IgD-negative memory B cell (primary cell): ENCODE measurements around the gene NUP153. TPM values are rescaled to one million over a fixed set of nuclear protein-coding genes. Genes with fewer than 3 reads are reported as not detected.
"Not testable (repeated sequence)": the region's sequence is repeated elsewhere in the genome, so short reads cannot be mapped to it uniquely, and the experiment has no call there.

Source experiments
- H3K27ac Mint-ChIP-seq, 3 donors: one replicate each; pipeline ENCODE4 v1.8.0; 2020 to 2022; ENCODE audit warnings: mild to moderate bottlenecking in 3 of 3, mixed read lengths in 3 of 3, moderate library complexity in 1 of 3
- H3K27me3 Mint-ChIP-seq: one replicate; pipeline ENCODE4 v1.8.0; 2021; ENCODE audit warnings: mixed read lengths
- H3K36me3 Mint-ChIP-seq: one replicate; pipeline ENCODE4 v1.8.0; 2020; ENCODE audit warnings: mild to moderate bottlenecking, mixed read lengths
- H3K4me1 Mint-ChIP-seq, 3 donors: one replicate each; pipeline ENCODE4 v1.8.0; 2020 to 2022; ENCODE audit warnings: mixed read lengths in 3 of 3, mild to moderate bottlenecking in 1 of 3
- H3K4me3 Mint-ChIP-seq, 4 donors: one replicate each; pipeline ENCODE4 v1.8.0; 2020 to 2022; ENCODE audit warnings: mild to moderate bottlenecking in 4 of 4, mixed read lengths in 4 of 4, moderate library complexity in 3 of 4
- H3K9me3 Mint-ChIP-seq, 3 donors: one replicate each; pipeline ENCODE4 v1.8.0; 2020 to 2021; ENCODE audit warnings: mixed read lengths in 3 of 3, mild to moderate bottlenecking in 1 of 3
- polyA plus RNA-seq: library from polyadenylated mRNA; unstranded; fragments of 300-500 nt; fragmentation: Illumina TruSeq; gene quantifications from one replicate; pipeline ENCODE4 v1.2.3, GENCODE V29; 2021

NUP153 gene
- polyA plus RNA-seq, 1 donor from 2014 or later, result 6.8 TPM

- not testable (repeated sequence) for H3K36me3 Mint-ChIP-seq
Measured at GRCh38 chr6:17586623-17587022, 120.1 kb downstream of the NUP153 start.

GRCh38 chr6:17585766-17586490 is 120.8 kb downstream of the NUP153 start:
- Mint-ChIP-seq H3K4me3 (no peak overlapping the region), H3K36me3 (no peaks in the 10 kb centered on the region), H3K27ac (no peak overlapping the region), H3K9me3 (peaks cover 0 to 1% (median 0%) of the 10 kb centered on the region in 3 donors), H3K27me3 (peaks cover 11% of the 10 kb centered on the region), H3K4me1 (peaks cover 0 to 3% (median 0%) of the 10 kb centered on the region in 3 donors)

More at GRCh38 chr6:17586623-17587022, 120.1 kb downstream of the NUP153 start:
- not testable (repeated sequence) for H3K27me3 Mint-ChIP-seq, H3K4me1 Mint-ChIP-seq, H3K9me3 Mint-ChIP-seq, H3K4me3 Mint-ChIP-seq, H3K27ac Mint-ChIP-seq

GRCh38 chr6:17584241-17584803 is 122.4 kb downstream of the NUP153 start:
- Mint-ChIP-seq H3K4me1 (peaks cover 0 to 3% (median 0%) of the 10 kb centered on the region in 3 donors), H3K4me3 (no peak overlapping the region), H3K27me3 (peaks cover 11% of the 10 kb centered on the region), H3K36me3 (no peaks in the 10 kb centered on the region), H3K9me3 (peaks cover 0 to 1% (median 0%) of the 10 kb centered on the region in 3 donors), H3K27ac (no peak overlapping the region)

- no peak overlapping the region for H3K27ac Mint-ChIP-seq
- no peak overlapping the region for H3K4me3 Mint-ChIP-seq
Measured at GRCh38 chr6:17583811-17584210, 122.9 kb downstream of the NUP153 start.

GRCh38 chr6:17581282-17581681 is 125.4 kb downstream of the NUP153 start:
- peaks cover 8 to 12% (median 9%) of the 10 kb centered on the region in 3 donors for H3K9me3 Mint-ChIP-seq
- not testable (repeated sequence) for H3K27ac Mint-ChIP-seq, H3K27me3 Mint-ChIP-seq, H3K36me3 Mint-ChIP-seq, H3K4me1 Mint-ChIP-seq
- peak overlapping the region; percentile 12 to 74 (median 44) for H3K4me3 Mint-ChIP-seq

More at GRCh38 chr6:17583811-17584210, 122.9 kb downstream of the NUP153 start:
- peaks cover 9% of the 10 kb centered on the region for H3K27me3 Mint-ChIP-seq
- peaks cover 0 to 1% (median 0%) of the 10 kb centered on the region in 3 donors for H3K9me3 Mint-ChIP-seq
- peaks cover 0 to 3% (median 0%) of the 10 kb centered on the region in 3 donors for H3K4me1 Mint-ChIP-seq
- no peaks in the 10 kb centered on the region for H3K36me3 Mint-ChIP-seq

- H3K36me3 Mint-ChIP-seq, result no peaks in the 10 kb centered on the region
- peaks cover 8% of the 10 kb centered on the region for H3K27me3 Mint-ChIP-seq
- H3K4me1 Mint-ChIP-seq, result peaks cover 0 to 2% (median 0%) of the 10 kb centered on the region in 3 donors
- H3K4me3 Mint-ChIP-seq, result peak overlapping the region; percentile 64 to 86 (median 78)
- H3K9me3 Mint-ChIP-seq, result peaks cover 8 to 12% (median 9%) of the 10 kb centered on the region in 3 donors
- no peak overlapping the region for H3K27ac Mint-ChIP-seq
Measured at GRCh38 chr6:17580518-17581048, 126.1 kb downstream of the NUP153 start.

GRCh38 chr6:17577059-17577458 is 129.7 kb downstream of the NUP153 start:
- H3K27ac Mint-ChIP-seq, result no peak overlapping the region
- peaks cover 19% of the 10 kb centered on the region for H3K27me3 Mint-ChIP-seq
- H3K36me3 Mint-ChIP-seq, result no peaks in the 10 kb centered on the region
- H3K4me3 Mint-ChIP-seq, result no peak overlapping the region
- H3K4me1 Mint-ChIP-seq, result no peaks in the 10 kb centered on the region
- H3K9me3 Mint-ChIP-seq, result peaks cover 8 to 12% (median 9%) of the 10 kb centered on the region in 3 donors

GRCh38 chr6:17574866-17575560 is 131.7 kb downstream of the NUP153 start:
- no peak overlapping the region for H3K27ac Mint-ChIP-seq
- H3K9me3 Mint-ChIP-seq, result peaks cover 7 to 12% (median 9%) of the 10 kb centered on the region in 3 donors
- H3K36me3 Mint-ChIP-seq, result peaks cover 2% of the 10 kb centered on the region
- no peak overlapping the region for H3K4me3 Mint-ChIP-seq
- H3K4me1 Mint-ChIP-seq, result no peaks in the 10 kb centered on the region
- H3K27me3 Mint-ChIP-seq, result peaks cover 13% of the 10 kb centered on the region

GRCh38 chr6:17565399-17565798 is 141.3 kb downstream of the NUP153 start:
- Mint-ChIP-seq H3K36me3 (peaks cover 2% of the 10 kb centered on the region), H3K4me3 (no peak overlapping the region), H3K27me3 (no peaks in the 10 kb centered on the region), H3K27ac (no peak overlapping the region), H3K4me1 (no peaks in the 10 kb centered on the region), H3K9me3 (peaks cover 4 to 18% (median 5%) of the 10 kb centered on the region in 3 donors)

Other genes with a start within 250 kb of the NUP153 start
- 2.3 TPM for gene FAM8A1, start 106.6 kb downstream of the NUP153 start, polyA plus RNA-seq